Sigmoid colon (tissue), 7 donors: ENCODE results near the gene PPARD. TPM values are rescaled to one million over a fixed set of nuclear protein-coding genes. Genes with fewer than 3 reads are reported as not detected.

Experiments used
- DNase-seq: peaks from one replicate; pipeline ENCODE4 v3.0.0-alpha.2; 2019
- H3K27ac ChIP-seq, 4 donors: fragments of 200-600 bp; sonication (generic); one replicate each; pipeline ENCODE4 v1.5.1; 2016 to 2019; ENCODE audit warnings: mild to moderate bottlenecking in 1 of 4
- H3K27me3 ChIP-seq, 3 donors: fragments of 200-600 bp; sonication (generic); one replicate each; pipeline ENCODE4 v1.5.1; 2019; ENCODE audit warnings: mild to moderate bottlenecking in 1 of 3
- H3K36me3 ChIP-seq, 4 donors: fragments of 200-600 bp; sonication (generic); one replicate each; pipeline ENCODE4 v1.5.1; 2016 to 2019
- H3K4me1 ChIP-seq, 4 donors: fragments of 200-600 bp; sonication (generic); one replicate each; pipeline ENCODE4 v1.5.1; 2017 to 2019
- H3K4me3 ChIP-seq, 4 donors: fragments of 200-600 bp; sonication (generic); one replicate each; pipeline ENCODE4 v1.5.1; 2017 to 2019; ENCODE audit warnings: mild to moderate bottlenecking in 2 of 4, moderate library complexity in 1 of 4
- H3K9me3 ChIP-seq, 4 donors: fragments of 200-600 bp in 3 of 4; sonication (generic) in 3 of 4; one replicate each; pipeline versions ENCODE4 v1.5.1 to v1.6.1; 2013 to 2019
- EP300 ChIP-seq, 4 donors: sonication (generic); formaldehyde crosslinking; IDR thresholded peaks; one replicate each; pipeline ENCODE4 v1.6.1; 2017; ENCODE audit warnings: antibody characterized with exemption in 4 of 4
- POLR2A ChIP-seq, 2 donors: fragments of 450-650 bp; IDR thresholded peaks; one replicate each; pipeline ENCODE4 v1.6.1; 2016; ENCODE audit warnings: antibody characterized with exemption in 2 of 2, mild to moderate bottlenecking in 2 of 2, moderate library complexity in 2 of 2
- POLR2AphosphoS5 ChIP-seq, 4 donors: sonication (generic); formaldehyde crosslinking; IDR thresholded peaks; one replicate each; pipeline ENCODE4 v1.6.1; 2017; ENCODE audit warnings: antibody characterized with exemption in 4 of 4
- WGBS, 2 donors: extraction: QIAGEN DNeasy Blood & Tissue Kit; methylation state at CpG; one replicate each; pipeline ENCODE4 v1.1.7; 2013; 5-methylcytosine and 5-hydroxymethylcytosine counted together
- intact Hi-C: fragments of 100-400 bp; cut with DNase I; formaldehyde crosslinking; loops from one replicate; pipeline ENCODE4 v1.15.1; 2023
- polyA plus RNA-seq, 3 donors: library from polyadenylated mRNA; stranded (reverse); fragments of 200-250 nt; gene quantifications; one replicate each; pipeline ENCODE4 v1.2.3, GENCODE V29; 2013
- small RNA-seq, 3 donors: library from RNA; depleted of rRNA; stranded (forward); fragments of <200 nt; gene quantifications; one replicate each; pipeline ENCODE3, GENCODE V24; 2016
- total RNA-seq, 4 donors: library from RNA; depleted of rRNA; stranded (reverse); fragments of >200 nt; gene quantifications; one replicate each; pipeline ENCODE4 v1.1.0, GENCODE V29; 2016
- TF ChIP-seq, protein P1 (sequence below), 4 experiments: fragments of 450-650 bp in 3 of 4; fragments of 200-600 bp in 1 of 4; IDR thresholded peaks; one replicate each; pipeline ENCODE4 v1.5.1; 2016 to 2019; ENCODE audit warnings: antibody characterized with exemption in 4 of 4, mild to moderate bottlenecking in 3 of 4, moderate library complexity in 2 of 4
- donor health status: healthy with polysubstance abuse.
- donor health status: Bipolar disorder and iron deficiency.
- donor health status: healthy.

PPARD gene
- total and polyA plus RNA-seq, 7 donors: 5.8 to 75.4 (median 16.8) TPM

DNA sequence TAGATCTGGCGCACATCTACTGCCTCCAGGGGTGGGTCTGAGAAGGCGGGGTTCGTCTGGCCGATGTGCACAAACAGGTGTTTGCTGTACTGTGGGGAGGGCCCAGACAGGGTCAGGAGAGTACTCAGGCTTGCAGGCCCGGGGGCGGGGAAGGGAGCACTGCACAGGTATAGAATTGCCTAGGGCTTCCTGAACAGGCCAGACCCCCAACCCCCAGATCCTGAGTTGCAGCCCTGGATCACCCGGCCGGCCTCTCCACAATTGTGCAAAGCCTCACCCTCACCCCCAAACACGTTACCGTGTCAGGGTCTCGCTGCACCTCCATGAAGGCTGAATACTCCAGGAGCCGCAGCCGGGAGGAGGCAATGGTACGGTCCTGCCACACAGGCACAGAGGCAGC, 133.6 kb downstream of the PPARD start:
- 62 to 78% methylated on average over 14 of the region's 14 CpGs for WGBS, 2 donors

DNA sequence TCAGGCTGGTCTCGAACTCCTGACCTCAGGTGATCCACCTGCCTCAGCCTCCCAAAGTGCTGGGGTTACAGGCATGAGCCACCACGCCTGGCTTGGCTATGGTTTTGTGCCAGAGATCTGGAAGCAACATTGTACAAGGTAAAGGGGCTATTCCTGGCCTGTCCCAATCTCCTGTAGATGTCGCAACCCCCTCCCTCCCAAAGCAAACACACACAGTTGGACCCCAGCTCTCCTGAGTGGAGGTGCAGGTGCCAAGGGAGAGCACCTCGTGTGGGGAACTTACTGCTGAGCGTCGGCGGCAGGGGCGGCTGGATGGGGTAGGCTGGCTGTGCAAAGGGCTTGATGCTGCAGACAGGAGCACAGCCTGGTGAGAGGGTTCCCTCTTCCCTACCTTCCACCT, 134.7 kb downstream of the PPARD start:
- Histone ChIP-seq H3K4me3 (no peak overlapping the region), H3K27me3 (no peaks in the 10 kb centered on the region), H3K9me3 (no peaks in the 10 kb centered on the region), H3K36me3 (peaks cover 18 to 99% (median 68%) of the 10 kb centered on the region in 4 donors), H3K27ac (no peak overlapping the region), H3K4me1 (peaks cover 0 to 18% (median 10%) of the 10 kb centered on the region in 4 donors)
- TF ChIP-seq EP300 (IDR thresholded peaks at IDR 0.05) (no peak), POLR2AphosphoS5 (IDR thresholded peaks at IDR 0.05) (peak in 1 of 4 donors; percentile 9), POLR2A (IDR thresholded peaks at IDR 0.05) (no peak)
- TF ChIP-seq, protein P1, sequence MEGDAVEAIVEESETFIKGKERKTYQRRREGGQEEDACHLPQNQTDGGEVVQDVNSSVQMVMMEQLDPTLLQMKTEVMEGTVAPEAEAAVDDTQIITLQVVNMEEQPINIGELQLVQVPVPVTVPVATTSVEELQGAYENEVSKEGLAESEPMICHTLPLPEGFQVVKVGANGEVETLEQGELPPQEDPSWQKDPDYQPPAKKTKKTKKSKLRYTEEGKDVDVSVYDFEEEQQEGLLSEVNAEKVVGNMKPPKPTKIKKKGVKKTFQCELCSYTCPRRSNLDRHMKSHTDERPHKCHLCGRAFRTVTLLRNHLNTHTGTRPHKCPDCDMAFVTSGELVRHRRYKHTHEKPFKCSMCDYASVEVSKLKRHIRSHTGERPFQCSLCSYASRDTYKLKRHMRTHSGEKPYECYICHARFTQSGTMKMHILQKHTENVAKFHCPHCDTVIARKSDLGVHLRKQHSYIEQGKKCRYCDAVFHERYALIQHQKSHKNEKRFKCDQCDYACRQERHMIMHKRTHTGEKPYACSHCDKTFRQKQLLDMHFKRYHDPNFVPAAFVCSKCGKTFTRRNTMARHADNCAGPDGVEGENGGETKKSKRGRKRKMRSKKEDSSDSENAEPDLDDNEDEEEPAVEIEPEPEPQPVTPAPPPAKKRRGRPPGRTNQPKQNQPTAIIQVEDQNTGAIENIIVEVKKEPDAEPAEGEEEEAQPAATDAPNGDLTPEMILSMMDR (IDR thresholded peaks at IDR 0.05): no peak
- DNase-seq: no peak
- intact Hi-C loops: no loop called here
- 87 to 89% methylated on average over 8 of the region's 8 CpGs for WGBS, 2 donors

More for the DNA sequence above, 133.6 kb downstream of the PPARD start:
- no peak overlapping the region for H3K27ac ChIP-seq
- intact Hi-C loops: no loop called here
- DNase-seq: no peak
- peaks cover 18 to 99% (median 73%) of the 10 kb centered on the region in 4 donors for H3K36me3 ChIP-seq
- H3K9me3 ChIP-seq: no peaks in the 10 kb centered on the region
- no peak for TF ChIP-seq POLR2A (IDR thresholded peaks at IDR 0.05)
- TF ChIP-seq, protein P1 (IDR thresholded peaks at IDR 0.05): no peak
- no peak for TF ChIP-seq POLR2AphosphoS5 (IDR thresholded peaks at IDR 0.05)
- TF ChIP-seq EP300 (IDR thresholded peaks at IDR 0.05): no peak
- H3K27me3 ChIP-seq: no peaks in the 10 kb centered on the region
- no peak overlapping the region for H3K4me3 ChIP-seq
- H3K4me1 ChIP-seq: peaks cover 0 to 23% (median 20%) of the 10 kb centered on the region in 4 donors

Small RNA genes within 50 kb of the gene (small RNA-seq; reads per million reads assigned to genes)
- 0 reads per million in 3 donors for gene MIR7111

Other genes starting within 250 kb of the PPARD start
- gene TCP11, start 201.2 kb upstream of the PPARD start, total RNA-seq: under 1 TPM in 1 of 4 donors, not detected in 3; 0.66 TPM
- gene TCP11, start 201.2 kb upstream of the PPARD start, polyA plus RNA-seq: not detected
- gene SCUBE3, start 128.6 kb upstream of the PPARD start, total RNA-seq: 10 to 100 TPM in 1 of 4 donors, 1 to 10 TPM in 3; 2.1 to 12.7 (median 5.3) TPM
- under 1 TPM in 1 of 3 donors, not detected in 2; 0.29 TPM for gene SCUBE3, start 128.6 kb upstream of the PPARD start, polyA plus RNA-seq
- gene ZNF76, start 82.8 kb upstream of the PPARD start, total RNA-seq: 10 to 100 TPM; 29.3 to 59.8 (median 31.8) TPM
- 10 to 100 TPM; 14.3 to 28.3 (median 15.0) TPM for gene ZNF76, start 82.8 kb upstream of the PPARD start, polyA plus RNA-seq
- gene DEF6, start 44.7 kb upstream of the PPARD start, total RNA-seq: 1 to 10 TPM; 1.4 to 4.7 (median 3.5) TPM
- gene DEF6, start 44.7 kb upstream of the PPARD start, polyA plus RNA-seq: 10 to 100 TPM in 1 of 3 donors, 1 to 10 TPM in 2; 4.2 to 30.1 (median 4.6) TPM
- 1 to 10 TPM; 3.3 to 3.9 (median 3.7) TPM for gene FANCE, start 109.8 kb downstream of the PPARD start, total RNA-seq
- 1 to 10 TPM; 2.4 to 5.2 (median 3.2) TPM for gene FANCE, start 109.8 kb downstream of the PPARD start, polyA plus RNA-seq
- 1,000 to 10,000 TPM; 1,381 to 2,837 (median 2,184) TPM for gene RPL10A, start 125.8 kb downstream of the PPARD start, total RNA-seq
- 1,000 to 10,000 TPM; 1,931 to 3,217 (median 2,051) TPM for gene RPL10A, start 125.8 kb downstream of the PPARD start, polyA plus RNA-seq
- gene TEAD3, start 154.5 kb downstream of the PPARD start, total RNA-seq: 10 to 100 TPM; 50.4 to 95.8 (median 74.8) TPM
- 10 to 100 TPM; 14.4 to 25.2 (median 14.6) TPM for gene TEAD3, start 154.5 kb downstream of the PPARD start, polyA plus RNA-seq
- gene TULP1, start 170.3 kb downstream of the PPARD start, total RNA-seq: not detected
- not detected for gene TULP1, start 170.3 kb downstream of the PPARD start, polyA plus RNA-seq